ENCODE results near the gene KLK2. TPM values are rescaled to one million over a fixed set of nuclear protein-coding genes. Genes with fewer than 3 reads are reported as not detected.

Gene KLK2
- total and polyA plus RNA-seq, 2 of the 4 experiments (the other 2 are of a cell fraction): not detected

DNA sequence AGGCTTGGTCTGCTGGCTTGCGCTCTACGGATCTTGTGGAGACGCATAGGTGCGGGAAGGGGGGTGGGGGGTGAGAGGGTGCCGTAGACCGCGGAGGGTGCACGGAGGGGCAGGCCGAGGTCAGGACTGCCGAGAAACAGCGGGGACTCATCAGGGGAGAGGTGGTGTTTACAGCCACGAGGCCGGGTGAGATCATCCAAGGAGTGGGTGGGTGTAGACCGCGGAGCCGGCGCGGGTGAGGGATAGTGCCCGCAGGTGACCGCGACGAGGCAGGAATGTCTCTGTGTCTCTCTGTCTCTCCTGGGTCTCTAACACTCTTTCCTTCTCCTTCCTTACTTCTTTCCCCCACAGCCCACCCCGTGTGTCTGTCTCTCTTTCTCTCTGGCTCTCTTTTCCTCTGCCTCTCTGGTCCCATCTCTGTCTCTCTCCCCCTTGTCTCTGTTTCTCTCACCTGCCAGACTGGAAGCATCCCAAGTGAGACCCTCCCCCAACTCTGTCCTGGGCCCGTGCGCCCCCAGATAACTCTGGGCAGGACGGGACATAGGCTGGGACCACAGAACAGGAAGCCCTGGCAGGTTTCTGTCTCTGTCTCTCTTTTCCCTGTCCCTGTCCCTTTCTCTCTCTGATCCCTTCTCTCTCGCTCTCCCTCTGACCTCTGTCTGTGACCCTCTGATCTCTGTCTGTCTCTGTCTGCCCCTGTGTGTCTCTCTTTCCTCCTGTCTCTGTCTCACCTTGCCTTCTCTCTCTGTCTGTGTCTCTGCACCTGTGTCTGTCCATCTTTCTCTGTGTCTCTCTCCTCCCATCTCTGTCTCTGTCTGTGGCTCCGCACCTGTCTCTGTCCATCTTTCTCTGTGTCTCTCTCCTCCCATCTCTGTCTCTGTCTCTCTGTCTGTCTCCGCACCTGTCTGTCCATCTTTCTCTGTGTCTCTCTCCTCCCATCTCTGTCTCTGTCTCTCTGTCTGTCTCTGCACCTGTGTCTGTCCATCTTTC lies 39.8 kb downstream of the KLK2 start (continued):
- TF ChIP-seq, protein P1, sequence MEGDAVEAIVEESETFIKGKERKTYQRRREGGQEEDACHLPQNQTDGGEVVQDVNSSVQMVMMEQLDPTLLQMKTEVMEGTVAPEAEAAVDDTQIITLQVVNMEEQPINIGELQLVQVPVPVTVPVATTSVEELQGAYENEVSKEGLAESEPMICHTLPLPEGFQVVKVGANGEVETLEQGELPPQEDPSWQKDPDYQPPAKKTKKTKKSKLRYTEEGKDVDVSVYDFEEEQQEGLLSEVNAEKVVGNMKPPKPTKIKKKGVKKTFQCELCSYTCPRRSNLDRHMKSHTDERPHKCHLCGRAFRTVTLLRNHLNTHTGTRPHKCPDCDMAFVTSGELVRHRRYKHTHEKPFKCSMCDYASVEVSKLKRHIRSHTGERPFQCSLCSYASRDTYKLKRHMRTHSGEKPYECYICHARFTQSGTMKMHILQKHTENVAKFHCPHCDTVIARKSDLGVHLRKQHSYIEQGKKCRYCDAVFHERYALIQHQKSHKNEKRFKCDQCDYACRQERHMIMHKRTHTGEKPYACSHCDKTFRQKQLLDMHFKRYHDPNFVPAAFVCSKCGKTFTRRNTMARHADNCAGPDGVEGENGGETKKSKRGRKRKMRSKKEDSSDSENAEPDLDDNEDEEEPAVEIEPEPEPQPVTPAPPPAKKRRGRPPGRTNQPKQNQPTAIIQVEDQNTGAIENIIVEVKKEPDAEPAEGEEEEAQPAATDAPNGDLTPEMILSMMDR (conservative IDR thresholded peaks at IDR 0.05; ENCODE audit: low read depth, low read length): no peak
- TF ChIP-seq CEBPB (IDR thresholded peaks at IDR 0.05; ENCODE audit: low read depth, low read length): no peak

DNA sequence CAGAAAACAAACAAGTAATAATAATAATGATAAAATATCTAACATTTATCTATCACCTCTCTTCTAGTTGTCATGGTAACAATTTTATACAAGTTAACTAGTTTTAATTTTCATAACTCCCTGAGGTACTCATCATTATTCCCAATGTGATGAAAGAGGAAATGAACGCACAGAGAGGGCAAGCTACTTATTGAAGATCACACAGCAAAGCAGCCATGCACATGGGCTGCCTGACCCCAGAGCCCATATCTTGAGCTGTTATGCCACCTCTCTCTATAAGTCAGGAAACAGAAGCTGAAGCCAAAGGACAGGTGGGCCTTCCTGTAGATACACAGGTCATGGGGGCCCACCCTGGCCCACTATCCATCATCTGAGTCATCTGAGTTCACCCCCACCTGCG lies 42.8 kb downstream of the KLK2 start:
- no peak overlapping the region for H3K18ac ChIP-seq (ENCODE audit: low read depth, low read length)
- no peak overlapping the region for H2BK5ac ChIP-seq (ENCODE audit: low read depth, low read length, poor library complexity, severe bottlenecking)
- H3K9ac ChIP-seq (ENCODE audit: low read depth, low read length): no peak overlapping the region
- H3K4me1 ChIP-seq (ENCODE audit: control insufficient read depth, insufficient read depth, low read length): no peaks in the 10 kb centered on the region
- WGBS, 2 experiments (ENCODE audit: extremely low coverage in 2 of 2, insufficient read length in 1 of 2): no CpG with 5 or more reads among the region's 2 CpGs
- ChIA-PET POLR2A (ENCODE audit: unreplicated experiment) (no interaction called here), CTCF (no interaction called here)
- no peak overlapping the region for H2BK20ac ChIP-seq (ENCODE audit: low read depth, low read length)
- no peaks in the 10 kb centered on the region for H3K36me3 ChIP-seq (ENCODE audit: control insufficient read depth, insufficient read depth, low read length)
- intact Hi-C loops (cut with micrococcal nuclease): no loop called here
- no peak overlapping the region for H2AFZ ChIP-seq (replicated peaks; ENCODE audit: low read length, poor library complexity)
- no peak overlapping the region for H2BK15ac ChIP-seq (ENCODE audit: low read depth, low read length)
- no peak overlapping the region for H3K4ac ChIP-seq (ENCODE audit: low read depth, low read length)
- no peaks in the 10 kb centered on the region for H4K20me1 ChIP-seq (ENCODE audit: insufficient read depth, low read length)
- no peak overlapping the region for H2AK9ac ChIP-seq (replicated peaks; ENCODE audit: low read depth, low read length, poor library complexity)
- peaks cover 5% of the 10 kb centered on the region for H3K27me3 ChIP-seq (ENCODE audit: control insufficient read depth, insufficient read depth, low read length)
- no peak overlapping the region for H3K56ac ChIP-seq (ENCODE audit: extremely low read depth, insufficient read depth, low read length)
- no peak for ATAC-seq (ENCODE audit: low read depth)
- H3K23ac ChIP-seq (ENCODE audit: low read depth, low read length): no peak overlapping the region
- no peak overlapping the region for H4K5ac ChIP-seq (ENCODE audit: low read depth, low read length)
- H2AK5ac ChIP-seq (ENCODE audit: low read depth, low read length): no peak overlapping the region
- DNase-seq: no peak
- no peaks in the 10 kb centered on the region for H3K9me1 ChIP-seq (ENCODE audit: insufficient read depth, low read length)
- H3K4me2 ChIP-seq (ENCODE audit: low read depth, low read length): no peak overlapping the region
- H2BK120ac ChIP-seq (ENCODE audit: low read depth, low read length): no peak overlapping the region
- BruUV-seq (replicated peaks): no TSS peak
- H3K27ac ChIP-seq (ENCODE audit: insufficient read depth, low read length): no peak overlapping the region
- no peak overlapping the region for H3K14ac ChIP-seq (replicated peaks; ENCODE audit: low read depth, low read length)
- H4K91ac ChIP-seq (ENCODE audit: insufficient read depth, low read depth, low read length): no peak overlapping the region
- no peak overlapping the region for H4K8ac ChIP-seq (ENCODE audit: low read depth in 2 of 2, low read length in 2 of 2)
- no peaks in the 10 kb centered on the region for H3K9me3 ChIP-seq (ENCODE audit: control insufficient read depth, insufficient read depth, low read length)
- no peak overlapping the region for H3K4me3 ChIP-seq (ENCODE audit: insufficient read depth, low read depth, low read length)
- no peaks in the 10 kb centered on the region for H3K79me1 ChIP-seq (ENCODE audit: low read depth in 1 of 2, low read length in 2 of 2)
- in situ Hi-C loops (cut with MboI; ENCODE audit: low sequenced_read_pairs): no loop called here
- dilution Hi-C loops (cut with HindIII; ENCODE audit: low sequenced_read_pairs, unreplicated experiment): no loop called here
- TF ChIP-seq MAFK (IDR thresholded peaks at IDR 0.05; ENCODE audit: low read depth, low read length): no peak
- TF ChIP-seq RCOR1 (IDR thresholded peaks at IDR 0.05; ENCODE audit: insufficient replicate concordance, low read length): no peak
- TF ChIP-seq MAZ (IDR thresholded peaks at IDR 0.05; ENCODE audit: borderline replicate concordance, low read depth, low read length): no peak
- TF ChIP-seq, protein P1 (conservative IDR thresholded peaks at IDR 0.05; ENCODE audit: low read depth, low read length): no peak
- TF ChIP-seq FOS (IDR thresholded peaks at IDR 0.05; ENCODE audit: low read depth, low read length): no peak
- TF ChIP-seq, protein P2, sequence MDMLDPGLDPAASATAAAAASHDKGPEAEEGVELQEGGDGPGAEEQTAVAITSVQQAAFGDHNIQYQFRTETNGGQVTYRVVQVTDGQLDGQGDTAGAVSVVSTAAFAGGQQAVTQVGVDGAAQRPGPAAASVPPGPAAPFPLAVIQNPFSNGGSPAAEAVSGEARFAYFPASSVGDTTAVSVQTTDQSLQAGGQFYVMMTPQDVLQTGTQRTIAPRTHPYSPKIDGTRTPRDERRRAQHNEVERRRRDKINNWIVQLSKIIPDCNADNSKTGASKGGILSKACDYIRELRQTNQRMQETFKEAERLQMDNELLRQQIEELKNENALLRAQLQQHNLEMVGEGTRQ (IDR thresholded peaks at IDR 0.05; ENCODE audit: low read depth, low read length): no peak
- TF ChIP-seq MXI1 (IDR thresholded peaks at IDR 0.05; ENCODE audit: borderline replicate concordance, low read depth, low read length): no peak
- no peak for TF ChIP-seq RAD21 (IDR thresholded peaks at IDR 0.05; ENCODE audit: low read length)
- TF ChIP-seq BHLHE40 (IDR thresholded peaks at IDR 0.05; ENCODE audit: low read depth, low read length): no peak
